Adipose tissue (tissue), 3 donors: Measurements from ENCODE around the gene C1GALT1. TPM values are rescaled to one million over a fixed set of nuclear protein-coding genes. Genes with fewer than 3 reads are reported as not detected.

Source experiments
- H3K27ac ChIP-seq: one replicate; pipeline ENCODE4 v1.5.1; 2013; ENCODE audit warnings: low read depth, low read length
- WGBS, 3 donors: extraction: QIAGEN DNeasy Blood & Tissue Kit; methylation state at CpG; one replicate each; pipeline ENCODE4 v1.1.7; 2013; 5-methylcytosine and 5-hydroxymethylcytosine counted together
- polyA plus RNA-seq, 3 donors: library from polyadenylated mRNA; stranded (reverse); fragments of 200-250 nt; gene quantifications; one replicate each; pipeline ENCODE4 v1.2.3, GENCODE V29; 2013
- donor health status: healthy with polysubstance abuse.
- donor health status: Bipolar disorder and iron deficiency.
- donor health status: healthy.

The C1GALT1 gene
- polyA plus RNA-seq, 3 donors = 3.1 to 12.3 (median 6.0) TPM

- 58 to 72% (median 69%) methylated on average over 6 of the region's 6 CpGs for WGBS, 3 donors
- H3K27ac ChIP-seq = no peak overlapping the region
Measured at GRCh38 chr7:7159063-7159658, 23.2 kb upstream of the C1GALT1 start.

- H3K27ac ChIP-seq = no peak overlapping the region
- 43 to 96% (median 93%) methylated on average over 2 of the region's 2 CpGs for WGBS, 3 donors
Measured at GRCh38 chr7:7164591-7164990, 17.8 kb upstream of the C1GALT1 start.

- 80 to 82% (median 82%) methylated on average over 3 of the region's 3 CpGs for WGBS, 3 donors
- H3K27ac ChIP-seq = no peak overlapping the region
Measured at GRCh38 chr7:7165372-7165771, 17.0 kb upstream of the C1GALT1 start.

GRCh38 chr7:7166318-7166717 lies 16.0 kb upstream of the C1GALT1 start:
- H3K27ac ChIP-seq = no peak overlapping the region
- 56 to 86% (median 83%) methylated on average over 3 of the region's 3 CpGs for WGBS, 3 donors

GRCh38 chr7:7169296-7169695 lies 13.0 kb upstream of the C1GALT1 start:
- H3K27ac ChIP-seq = no peak overlapping the region
- 71 to 95% (median 86%) methylated on average over 1 of the region's 1 CpG for WGBS, 3 donors

- WGBS, 3 donors = 85 to 88% (median 86%) methylated on average over 6 of the region's 6 CpGs
- no peak overlapping the region for H3K27ac ChIP-seq
Measured at GRCh38 chr7:7173956-7174632, 8.2 kb upstream of the C1GALT1 start.

GRCh38 chr7:7175075-7175695 lies 7.2 kb upstream of the C1GALT1 start:
- no peak overlapping the region for H3K27ac ChIP-seq
- WGBS, 3 donors = 59 to 73% (median 62%) methylated on average over 2 of the region's 2 CpGs

GRCh38 chr7:7176406-7177043 lies 5.8 kb upstream of the C1GALT1 start:
- 28 to 53% (median 42%) methylated on average over 4 of the region's 4 CpGs for WGBS, 3 donors

GRCh38 chr7:7177044-7177517 lies 5.3 kb upstream of the C1GALT1 start:
- WGBS, 3 donors = 77 to 91% (median 82%) methylated on average over 1 of the region's 1 CpG
- H3K27ac ChIP-seq = no peak overlapping the region

More at GRCh38 chr7:7176406-7177043, 5.8 kb upstream of the C1GALT1 start:
- H3K27ac ChIP-seq = no peak overlapping the region

GRCh38 chr7:7178081-7178480 lies 4.3 kb upstream of the C1GALT1 start:
- H3K27ac ChIP-seq = no peak overlapping the region
- 96 to 100% (median 99%) methylated on average over 2 of the region's 2 CpGs for WGBS, 3 donors

- no peak overlapping the region for H3K27ac ChIP-seq
- WGBS, 3 donors = 60 to 98% (median 88%) methylated on average over 1 of the region's 1 CpG
Measured at GRCh38 chr7:7178906-7179305, 3.4 kb upstream of the C1GALT1 start.

GRCh38 chr7:7180725-7181449 lies 1.5 kb upstream of the C1GALT1 start:
- 65 to 78% (median 72%) methylated on average over 8 of the region's 8 CpGs for WGBS, 3 donors
- H3K27ac ChIP-seq = no peak overlapping the region

- H3K27ac ChIP-seq = peak overlapping the region; percentile 7
- WGBS, 3 donors = 1 to 2% (median 1%) methylated on average over 12 of the region's 12 CpGs
Measured at GRCh38 chr7:7181519-7182155, 707 bp upstream of the C1GALT1 start.

GRCh38 chr7:7183061-7183837 lies 905 bp downstream of the C1GALT1 start:
- 1% methylated on average over 35 to 44 of the region's 44 CpGs for WGBS, 3 donors
- peak overlapping the region; percentile 17 for H3K27ac ChIP-seq

- WGBS, 3 donors = 40 to 50% (median 49%) methylated on average over 4 of the region's 4 CpGs
- no peak overlapping the region for H3K27ac ChIP-seq
Measured at GRCh38 chr7:7183838-7184463, 1.6 kb downstream of the C1GALT1 start.

- 73 to 92% (median 88%) methylated on average over 7 of the region's 7 CpGs for WGBS, 3 donors
- H3K27ac ChIP-seq = no peak overlapping the region
Measured at GRCh38 chr7:7185371-7185989, 3.1 kb downstream of the C1GALT1 start.

- H3K27ac ChIP-seq = no peak overlapping the region
Measured at GRCh38 chr7:7188091-7188490, 5.7 kb downstream of the C1GALT1 start.
